HG02870 (cell line): ENCODE measurements around the gene DNAH1.

Source experiments
- ATAC-seq: cut with Tn5 transposase; IDR thresholded peaks from one replicate; pipeline ENCODE4 v1.9.1; 2021; ENCODE audit warnings: mild to moderate bottlenecking, moderate library complexity; ENCODE audit not compliant: unreplicated experiment

DNAH1 gene

DNA sequence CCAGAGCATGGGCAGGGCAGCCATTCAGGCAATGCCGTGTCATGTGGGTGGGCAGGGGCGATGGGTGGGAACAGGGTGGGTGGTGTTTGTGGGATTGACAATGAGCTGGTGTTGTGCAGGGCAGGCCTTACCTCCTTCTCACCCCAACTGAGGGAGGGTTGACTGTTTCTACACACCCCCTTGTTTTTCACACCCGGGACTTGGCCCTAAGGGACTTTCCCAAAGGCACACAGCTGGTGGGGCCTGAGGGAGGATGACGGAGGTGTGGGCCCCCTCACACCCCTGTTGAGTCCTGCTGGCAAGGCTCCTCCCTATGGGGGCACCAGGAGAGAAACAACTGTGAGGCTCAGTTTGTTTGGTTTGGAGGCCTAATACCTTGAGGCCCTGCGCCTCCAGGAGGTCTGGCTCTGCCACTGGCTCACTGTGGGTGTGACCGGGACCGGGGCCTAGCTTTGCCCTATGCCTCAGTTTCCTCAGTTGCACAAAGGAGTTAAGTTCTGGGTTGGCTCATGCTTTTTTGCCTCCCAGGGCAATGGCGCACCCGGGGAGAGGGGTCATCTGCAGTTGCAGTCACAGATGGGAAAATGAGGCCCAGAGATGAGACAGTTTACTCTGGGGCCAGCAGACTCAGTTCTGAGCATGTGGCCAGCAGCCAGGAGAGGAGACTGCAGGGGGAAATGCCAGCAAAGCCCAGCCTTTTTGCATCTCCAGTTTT, 5.1 kb upstream of the DNAH1 start:
- peak; percentile 54 for ATAC-seq

DNA sequence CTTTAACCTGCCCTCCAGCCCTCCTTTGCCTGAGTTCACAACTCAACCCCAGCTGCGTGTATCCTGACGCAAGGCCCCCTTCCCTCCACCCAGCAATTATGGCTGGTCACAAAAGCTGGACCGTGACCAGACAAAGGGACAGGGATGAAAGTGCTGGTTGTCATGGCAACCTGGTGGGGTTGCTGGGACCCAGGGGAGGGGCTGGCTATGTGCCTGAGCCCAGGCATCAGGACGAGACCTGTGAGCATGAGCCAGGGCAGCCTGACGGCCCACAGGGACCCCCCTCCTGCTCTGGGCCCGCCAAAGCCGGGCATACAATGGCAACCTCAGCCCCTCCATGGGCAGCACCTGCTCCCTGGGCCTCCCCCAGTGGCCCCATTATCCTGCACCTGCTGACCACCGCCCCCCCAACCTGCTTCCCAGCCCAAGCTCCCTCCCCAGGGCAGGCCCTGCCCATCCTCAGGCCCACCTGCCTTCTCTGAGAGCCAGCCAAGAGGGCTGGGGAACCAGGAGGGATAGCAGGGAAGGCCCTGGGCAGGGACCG, 4.5 kb upstream of the DNAH1 start:
- no peak for ATAC-seq

DNA sequence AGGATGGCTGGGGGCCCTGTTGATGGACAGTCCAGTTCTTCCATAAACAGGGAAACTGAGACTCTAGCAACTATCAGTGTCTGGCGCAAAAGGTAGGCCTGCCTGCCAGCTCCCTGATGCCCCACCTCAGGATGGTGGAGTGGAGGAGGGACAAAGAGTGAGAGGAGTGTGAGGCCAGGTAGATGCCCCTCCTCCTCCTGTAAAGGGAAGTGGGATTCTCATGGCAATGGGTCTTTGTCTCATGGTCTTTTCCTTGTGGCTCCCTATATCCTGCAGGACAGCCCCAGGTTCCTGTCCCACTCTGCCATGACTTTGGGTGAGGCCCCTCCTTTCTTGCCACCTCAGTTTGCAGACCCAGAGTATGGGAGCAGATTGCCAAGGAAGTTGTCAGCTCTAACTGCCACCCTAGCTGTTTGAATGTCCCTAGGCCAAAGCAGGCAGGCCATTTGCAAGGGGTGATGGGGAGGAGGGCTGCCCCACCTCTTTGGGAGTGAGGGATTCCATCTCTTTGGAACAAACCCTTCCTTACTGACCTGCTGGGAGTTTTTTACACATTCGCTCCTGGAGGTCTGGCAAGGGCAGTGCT, 2.8 kb upstream of the DNAH1 start:
- peak; percentile 5 for ATAC-seq

DNA sequence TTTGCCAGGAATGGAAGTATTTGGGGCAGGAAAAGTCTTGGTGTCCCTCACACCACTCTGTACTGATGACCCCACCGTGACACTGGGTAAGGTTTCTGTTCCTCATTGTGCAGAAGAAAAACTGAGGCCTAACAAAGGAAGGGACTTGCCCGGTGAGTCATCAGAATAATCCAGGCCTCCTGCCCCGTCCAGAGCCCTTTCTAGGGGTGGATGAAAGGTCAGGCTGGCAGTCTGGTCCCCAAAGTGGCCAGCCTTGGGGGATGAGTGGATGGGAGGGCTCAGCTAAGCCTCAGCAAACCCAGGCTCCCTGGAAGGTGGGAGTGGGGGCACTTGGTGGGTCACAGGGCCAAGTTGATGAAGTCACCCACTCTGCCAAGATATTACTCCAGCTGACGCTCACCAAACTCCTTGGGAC, 2.3 kb upstream of the DNAH1 start:
- peak; percentile 83 for ATAC-seq

DNA sequence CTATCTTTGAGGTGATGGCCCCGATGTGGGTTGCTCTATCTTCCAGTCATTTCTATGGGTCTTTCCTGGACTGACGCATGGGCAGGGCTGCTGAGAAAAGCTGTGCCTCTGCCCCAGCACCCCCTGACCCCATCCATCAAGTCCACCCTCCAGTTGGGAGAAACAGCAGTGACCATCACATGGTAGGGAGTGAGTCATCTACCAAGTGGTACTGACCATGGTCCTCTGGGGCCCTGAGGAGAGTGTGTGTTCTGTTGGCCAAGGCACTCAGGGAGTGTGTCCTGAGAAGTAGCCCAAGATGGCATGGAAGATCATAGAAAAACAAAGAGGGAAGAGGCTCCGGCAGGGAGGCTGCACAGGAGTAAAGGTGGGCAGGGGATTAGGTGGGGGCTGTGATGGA, 1.6 kb upstream of the DNAH1 start:
- no peak for ATAC-seq

DNA sequence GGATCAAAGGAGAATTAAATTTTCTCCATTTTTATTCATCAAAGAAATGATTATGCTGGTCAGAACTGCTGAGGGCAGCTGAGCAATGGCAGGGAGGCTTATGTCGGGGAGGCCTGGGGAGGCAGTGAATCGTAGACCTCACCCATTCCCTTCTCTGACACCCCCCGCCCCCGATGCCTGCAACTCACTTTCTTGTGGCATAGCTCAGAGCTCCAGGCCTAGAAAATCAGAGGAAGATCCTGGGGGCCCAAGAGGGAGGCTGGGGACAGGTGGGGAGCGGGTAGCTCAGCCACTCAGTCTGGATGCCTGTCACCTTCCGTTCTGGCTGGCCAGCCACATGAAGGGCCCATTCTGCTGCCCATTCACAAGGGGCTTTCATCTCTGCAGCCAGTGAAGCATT, 1.1 kb upstream of the DNAH1 start:
- no peak for ATAC-seq

DNA sequence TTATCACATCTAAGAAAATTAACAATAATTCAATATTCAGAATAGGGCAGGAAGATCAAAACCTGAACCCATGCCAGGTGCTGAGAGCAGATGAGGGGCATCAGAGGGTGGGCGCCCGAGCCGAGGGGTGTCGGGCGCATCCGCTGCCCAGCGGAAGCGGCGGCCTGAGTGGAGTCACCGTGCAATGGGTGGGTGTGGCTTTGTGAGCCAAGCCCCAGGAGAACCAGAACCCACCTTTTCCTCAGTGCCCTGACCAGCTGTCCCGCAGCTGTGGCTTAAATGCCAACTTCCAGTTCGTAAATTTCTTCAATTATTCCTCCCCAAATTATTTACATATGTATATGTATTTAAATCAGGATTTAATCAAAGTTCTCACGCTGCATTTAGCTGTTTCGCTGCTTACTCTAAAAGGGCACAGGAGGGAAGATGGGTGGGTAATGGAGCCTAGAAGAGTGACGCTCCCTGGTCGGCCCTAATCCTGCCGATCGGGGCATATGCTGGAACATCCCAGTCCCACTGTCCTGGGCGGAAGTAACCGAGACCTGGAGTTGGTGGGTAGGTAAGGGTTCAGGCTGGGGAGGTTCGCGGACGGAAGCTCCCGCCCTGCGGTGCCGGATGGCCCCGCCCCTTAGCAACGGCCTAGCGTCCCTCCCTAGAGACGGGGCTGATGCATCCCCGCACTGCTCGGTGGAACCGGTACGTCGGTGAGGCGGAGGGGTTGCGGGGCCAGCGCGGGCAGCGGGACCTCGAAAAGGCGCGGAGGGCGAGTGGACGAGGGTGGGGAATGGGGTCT, 1.3 kb downstream of the DNAH1 start:
- ATAC-seq, result no peak

DNA sequence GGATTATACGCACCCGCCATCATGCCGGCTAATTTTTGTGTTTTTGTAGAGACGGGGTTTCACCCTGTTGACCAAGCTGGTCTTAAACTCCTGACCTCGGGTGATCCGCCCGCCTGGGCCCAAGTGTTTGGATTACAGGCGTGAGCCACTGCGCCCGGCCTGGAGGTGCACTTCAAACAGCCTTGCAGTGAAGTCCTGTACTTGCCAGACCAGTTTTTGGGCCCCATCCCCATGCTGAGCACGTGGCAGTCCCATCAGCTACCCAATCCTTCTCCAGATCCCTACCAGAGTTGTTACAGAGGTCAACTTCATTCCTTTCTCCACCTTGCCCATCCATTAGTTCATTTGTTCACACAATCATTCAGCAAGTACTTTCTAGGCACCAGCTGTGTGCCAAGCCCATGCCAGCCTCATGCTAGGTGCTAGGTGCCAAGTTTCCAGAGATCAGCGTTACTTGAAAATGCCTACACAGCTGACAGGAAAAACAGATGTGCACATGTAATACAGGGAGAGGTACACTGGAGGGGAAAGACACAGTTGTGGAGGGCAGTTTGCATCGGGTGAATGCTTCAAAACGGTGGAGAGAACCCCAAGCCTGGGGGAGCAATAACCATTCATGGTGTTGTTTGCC, 2.2 kb downstream of the DNAH1 start:
- ATAC-seq, result no peak

DNA sequence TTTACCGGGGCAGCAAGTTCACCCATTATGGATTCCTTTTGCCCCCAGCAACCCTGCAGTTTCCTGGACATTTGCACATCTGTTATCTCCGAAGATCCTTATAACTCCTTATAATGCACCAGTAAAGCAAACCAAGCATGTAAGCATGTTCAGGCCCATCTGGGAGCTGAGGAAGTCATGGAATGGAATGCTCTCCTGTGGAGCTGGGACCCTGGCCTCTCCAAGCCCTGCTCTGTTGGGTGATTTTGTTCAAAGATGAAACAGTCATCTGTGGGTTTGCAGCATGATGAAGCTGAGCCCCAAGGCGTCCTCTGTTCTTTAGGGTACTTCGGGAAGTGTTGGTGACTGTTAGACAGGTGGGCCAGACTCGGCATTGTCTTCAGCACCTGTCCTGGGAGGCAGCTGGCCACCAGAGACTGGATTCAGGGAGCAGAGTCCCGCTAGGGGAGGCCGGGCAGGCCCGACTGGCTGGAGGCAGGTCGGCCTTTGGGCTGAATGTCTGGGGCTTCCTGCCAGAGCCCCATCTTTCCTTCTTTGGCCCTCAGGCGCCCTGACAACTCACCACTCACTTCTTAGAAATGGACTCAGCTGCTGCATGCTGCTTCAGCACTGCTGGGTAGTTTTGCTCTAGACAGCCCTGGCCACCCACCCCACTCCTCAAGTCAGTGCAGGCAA, 3.9 kb downstream of the DNAH1 start:
- ATAC-seq, result no peak

DNA sequence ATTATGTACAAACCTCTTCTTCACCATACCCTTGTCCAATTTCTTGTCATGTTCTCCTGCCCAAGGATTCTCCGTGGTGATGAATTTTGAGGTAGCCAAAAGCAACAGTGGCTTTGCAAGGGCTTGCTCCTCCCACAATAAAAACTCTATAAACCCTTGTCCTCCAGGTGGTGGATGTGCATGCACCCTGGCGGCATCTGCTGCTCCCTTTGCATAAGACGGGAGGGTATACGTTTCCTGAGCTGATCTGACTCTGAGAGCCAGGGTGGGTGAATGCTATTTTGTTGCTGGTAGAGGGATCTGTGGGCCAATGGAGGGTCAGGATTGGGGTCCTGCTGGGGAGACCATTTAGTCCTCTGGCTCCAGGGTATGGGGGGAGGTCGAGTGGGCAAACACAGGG, 5.4 kb downstream of the DNAH1 start:
- no peak for ATAC-seq

DNA sequence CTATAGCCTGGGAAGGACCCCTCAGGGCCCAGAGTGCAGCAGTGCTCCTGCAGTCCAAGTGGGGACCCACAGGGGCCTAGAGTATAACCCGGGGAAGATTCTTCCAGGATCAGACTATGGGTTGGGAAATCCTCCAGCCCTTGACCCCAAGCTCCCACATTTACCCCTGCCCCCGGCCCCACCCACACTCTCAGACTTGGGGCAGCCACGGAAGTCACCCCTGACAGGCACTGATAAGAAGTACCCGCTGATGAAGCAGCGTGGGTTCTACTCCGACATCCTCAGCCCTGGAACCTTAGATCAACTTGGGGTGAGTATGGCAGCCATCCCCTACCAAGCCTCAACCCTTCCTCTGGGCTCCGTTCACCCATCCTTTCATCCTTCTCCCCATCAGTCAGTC, 6.3 kb downstream of the DNAH1 start:
- no peak for ATAC-seq

DNA sequence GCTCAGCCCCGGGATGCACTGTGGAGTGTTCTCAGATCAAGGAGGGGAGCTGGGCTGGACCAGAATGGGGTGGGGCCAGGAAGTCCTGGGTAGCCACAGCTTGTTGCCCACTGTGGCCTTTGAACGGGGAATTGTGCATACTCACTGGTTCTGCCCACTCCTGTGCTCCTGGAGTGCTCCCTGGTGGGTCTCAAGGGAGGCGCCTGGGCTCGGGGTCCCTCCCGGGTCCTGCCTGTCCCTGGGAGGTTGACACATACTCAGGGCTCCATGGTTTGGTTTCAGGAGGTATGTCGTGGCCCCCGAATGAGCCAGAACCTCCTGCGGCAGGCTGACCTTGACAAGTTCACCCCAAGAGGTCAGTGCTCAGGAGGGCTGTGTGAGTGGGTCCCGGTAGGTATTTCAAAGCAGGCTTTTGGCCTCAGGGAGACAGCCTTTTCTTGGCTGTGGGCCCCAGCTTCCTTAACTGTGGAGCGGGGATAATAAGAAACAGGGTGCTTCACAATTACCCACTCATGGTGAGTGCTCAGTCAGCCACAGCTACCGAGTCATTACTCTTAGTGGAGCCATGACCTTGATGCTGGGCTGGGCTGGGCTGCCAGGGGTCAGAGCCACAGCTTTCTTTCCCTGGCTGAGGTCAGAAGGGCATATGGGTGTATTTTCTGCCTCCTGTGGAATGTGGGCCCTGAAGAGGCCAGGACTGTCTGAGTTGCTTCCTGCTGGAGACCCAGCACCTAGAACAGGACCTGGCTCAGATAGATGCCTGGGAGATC, 7.6 kb downstream of the DNAH1 start:
- no peak for ATAC-seq

DNA sequence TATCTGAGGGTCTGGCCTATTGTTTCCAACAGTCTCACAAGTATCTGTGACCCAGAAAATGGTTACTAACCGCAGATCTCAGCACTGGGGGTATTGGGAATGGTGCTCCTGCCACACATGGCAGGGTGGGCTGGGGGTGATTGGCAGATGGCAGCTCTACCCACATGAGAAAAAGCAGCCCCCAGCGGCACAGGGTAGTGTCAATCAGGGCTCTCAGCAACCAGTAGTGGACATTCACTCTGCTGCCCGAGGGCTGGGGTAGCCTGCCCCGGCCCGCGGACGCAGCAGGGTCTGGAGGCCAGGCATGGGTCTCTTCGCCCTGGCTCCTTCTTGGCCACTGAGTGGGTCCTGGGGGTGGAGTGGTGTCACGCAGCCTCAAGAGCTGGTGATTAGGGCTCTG, 8.6 kb downstream of the DNAH1 start:
- no peak for ATAC-seq

DNA sequence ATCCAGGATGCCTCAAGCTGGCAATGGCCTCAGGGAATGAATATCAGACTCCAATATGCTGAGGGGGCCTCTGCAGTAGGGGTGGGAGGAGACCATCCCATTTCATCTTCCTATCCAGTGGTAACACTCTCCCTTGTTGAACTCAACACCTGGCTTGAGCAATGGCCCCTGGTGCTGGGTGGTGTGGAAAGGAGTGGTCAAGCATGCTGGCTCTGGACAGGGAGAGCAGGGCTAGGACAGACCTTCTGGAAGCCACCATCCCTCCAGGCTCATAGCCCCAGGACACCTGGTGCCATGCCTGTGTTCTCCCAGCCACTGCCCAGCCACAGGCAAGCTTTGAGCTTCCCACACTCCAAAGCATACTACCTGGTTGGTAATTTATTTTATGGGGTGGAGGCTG, 9.6 kb downstream of the DNAH1 start:
- no peak for ATAC-seq

DNA sequence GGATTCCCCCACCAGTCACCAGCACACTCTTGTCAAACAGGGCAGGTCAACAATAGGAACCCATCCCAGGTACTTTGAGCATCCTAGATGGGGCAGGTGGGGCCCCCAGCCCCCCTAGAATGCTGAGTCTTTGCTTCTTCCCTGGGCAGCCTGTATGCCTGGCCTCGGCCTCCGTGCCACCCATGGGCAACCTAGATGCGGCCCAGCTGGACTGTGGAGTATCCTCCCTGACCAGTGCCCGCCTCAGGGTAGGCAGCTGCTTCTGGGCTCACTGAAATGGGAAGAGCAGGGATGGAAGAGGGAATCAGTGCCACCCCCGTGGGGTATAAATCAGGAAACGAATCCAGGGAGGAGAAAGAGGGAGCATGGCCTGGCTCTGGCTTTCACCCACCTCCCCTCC, 10.9 kb downstream of the DNAH1 start:
- ATAC-seq, result no peak

DNA sequence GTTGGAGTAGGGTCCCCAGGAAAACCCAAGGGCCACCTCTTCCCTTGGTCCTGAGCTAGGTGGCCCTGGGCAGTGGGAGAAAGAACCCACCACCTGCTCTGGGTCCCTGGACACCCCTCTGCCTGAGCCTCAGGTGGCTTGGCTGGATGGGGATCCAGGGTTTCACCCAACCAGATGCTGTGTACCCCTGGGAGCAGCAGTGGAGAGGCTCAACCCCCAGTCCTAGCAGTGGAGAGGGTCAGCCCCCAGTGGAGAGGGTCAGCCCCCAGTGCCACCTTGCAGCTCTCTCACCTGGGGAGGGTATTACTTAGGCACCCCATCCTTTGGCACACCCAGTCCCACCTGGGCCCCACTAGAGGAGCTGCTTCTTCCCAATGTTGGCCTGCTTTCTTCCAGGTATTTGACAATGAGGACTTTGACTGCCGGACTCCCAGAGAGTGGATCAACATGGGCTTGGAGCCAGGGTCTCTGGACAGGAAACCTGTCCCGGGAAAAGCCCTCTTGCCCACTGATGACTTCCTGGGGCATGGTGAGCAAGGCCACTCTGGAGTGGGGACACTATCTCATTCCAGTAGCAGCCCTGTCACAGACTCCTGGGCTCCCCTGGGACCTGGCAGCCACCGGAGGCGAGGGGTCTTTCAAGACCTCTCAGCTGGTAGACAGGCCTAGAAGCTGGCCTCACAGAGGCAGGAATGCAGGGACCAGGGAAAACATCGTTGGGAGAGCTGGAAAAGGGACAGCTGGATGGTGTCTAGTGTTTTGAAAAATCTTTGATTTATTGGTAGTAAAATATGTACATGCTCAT, 11.6 kb downstream of the DNAH1 start:
- no peak for ATAC-seq

DNA sequence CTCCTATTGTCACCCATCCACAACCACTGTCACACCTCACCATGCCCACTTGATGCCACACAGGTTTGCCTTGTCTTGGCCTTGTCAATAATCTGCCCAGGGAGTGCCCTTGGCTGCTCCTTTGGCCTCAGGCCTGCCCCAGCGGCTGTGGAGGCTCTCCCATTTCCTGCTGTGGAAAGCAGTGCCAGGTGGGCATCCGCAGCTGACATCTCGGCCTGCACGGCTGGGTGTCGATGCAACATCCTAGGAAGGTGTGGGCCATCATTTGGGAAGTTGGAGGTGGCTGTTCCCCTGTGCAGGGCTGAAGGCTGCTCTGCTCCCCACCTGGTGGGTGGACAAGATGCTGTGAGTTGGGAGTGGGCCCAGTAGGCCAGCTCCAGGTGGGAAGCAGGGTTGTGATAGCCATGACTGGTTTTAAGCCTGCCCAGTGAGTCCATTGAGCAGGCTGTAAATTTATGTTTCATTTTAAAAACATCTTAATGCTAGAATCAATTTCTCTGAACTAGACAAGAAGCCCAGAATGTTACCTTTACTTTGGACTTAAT, 12.5 kb downstream of the DNAH1 start:
- ATAC-seq, result no peak

DNA sequence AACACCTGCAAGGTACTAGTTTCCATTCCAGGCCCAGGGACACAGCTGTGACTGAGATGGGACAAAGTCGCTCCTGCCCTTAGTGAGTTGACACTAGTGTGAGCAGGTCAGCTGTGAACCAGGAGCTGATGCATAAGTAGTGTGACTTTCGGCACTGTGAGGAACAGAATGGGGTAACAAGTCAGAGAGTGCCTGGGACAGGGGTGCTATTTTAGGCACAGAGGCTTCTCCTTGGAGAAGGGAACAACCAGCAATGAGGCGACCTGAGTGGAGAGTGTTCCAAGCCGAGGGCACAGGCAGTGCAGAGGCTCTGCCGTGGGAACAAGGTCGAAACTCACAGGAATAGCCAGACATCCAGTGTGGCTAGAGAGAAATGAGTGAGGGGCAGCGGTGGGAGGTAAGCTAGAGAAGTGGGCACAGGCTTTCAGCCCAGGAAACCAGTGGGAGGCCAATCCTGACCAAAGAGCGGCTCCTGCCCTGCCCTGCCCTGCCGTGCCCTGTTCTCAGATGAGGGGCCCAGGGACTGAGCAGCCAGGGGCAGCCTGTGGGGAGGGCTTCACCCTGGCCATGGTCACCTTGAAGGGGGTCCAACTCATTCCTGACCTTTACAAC, 14.2 kb downstream of the DNAH1 start:
- no peak for ATAC-seq

DNA sequence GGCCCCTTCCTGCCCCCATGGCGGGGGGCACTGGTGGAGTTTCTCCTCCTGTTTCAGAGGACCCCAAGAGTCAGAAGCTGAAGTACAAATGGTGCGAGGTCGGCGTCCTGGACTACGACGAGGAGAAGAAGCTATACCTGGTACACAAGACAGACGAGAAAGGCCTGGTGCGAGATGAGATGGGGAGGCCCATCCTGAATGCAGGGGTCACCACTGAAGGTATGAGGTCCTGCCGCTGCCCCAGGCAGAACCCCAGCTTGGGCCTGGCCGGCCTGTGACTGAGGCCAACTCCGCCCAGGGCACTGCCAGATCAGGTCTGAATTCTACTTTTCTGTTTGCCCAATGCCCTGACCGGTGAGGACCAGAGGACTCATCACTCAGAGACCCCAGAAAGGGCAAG, 15.0 kb downstream of the DNAH1 start:
- ATAC-seq, result no peak
